SK-N-SH (cell line): ENCODE measurements around the gene ARHGEF3. TPM values are rescaled to one million over a fixed set of nuclear protein-coding genes. Genes with fewer than 3 reads are reported as not detected.

Experiments used
- CTCF ChIA-PET: fragments of 300-600, 350-600 bp; formaldehyde crosslinking; extraction: SDS; loops from one replicate; lab custom pipeline; 2021; lab: Yijun Ruan, JAX
- POLR2A ChIA-PET: fragments of 350-600 bp; sonication (Branson Sonifier 250); formaldehyde crosslinking; extraction: SDS; loops from one replicate; lab custom pipeline; 2020; ENCODE audit warnings: antibody characterized with exemption, inconsistent platforms; lab: Yijun Ruan, JAX
- DNase-seq: peaks from one replicate; pipeline ENCODE4 v3.0.0; 2012
- H2AFZ ChIP-seq: fragments of 200-600 bp; sonication (generic); 2 replicates; pipeline ENCODE4 v1.8.1; 2016; ENCODE audit warnings: antibody characterized with exemption, mild to moderate bottlenecking, low read depth
- H3F3A ChIP-seq: fragments of 200-600 bp; sonication (generic); replicated peaks from 2 replicates; pipeline ENCODE3; 2016; ENCODE audit warnings: antibody characterized with exemption, mild to moderate bottlenecking; ENCODE audit not compliant: insufficient read depth
- H3K27ac ChIP-seq, 2 experiments: fragments of 200-500 bp in 1 of 2; fragments of 200-600 bp in 1 of 2; sonication (Bioruptor generic) in 1 of 2; sonication (generic), shearing (Covaris generic) in 1 of 2; 2 replicates each; pipeline versions ENCODE4 v1.5.1 to v1.6.1; 2014 to 2016; ENCODE audit warnings: low read depth in 2 of 2, inconsistent platforms in 1 of 2, low read length in 1 of 2, mild to moderate bottlenecking in 1 of 2, mixed read lengths in 1 of 2
- H3K27me3 ChIP-seq: fragments of 200-600 bp; sonication (generic), shearing (Covaris generic); 2 replicates; pipeline ENCODE4 v1.6.1; 2016; ENCODE audit warnings: mixed run types; ENCODE audit not compliant: insufficient read depth
- H3K36me3 ChIP-seq, 2 experiments: fragments of 200-500 bp in 1 of 2; fragments of 200-600 bp in 1 of 2; sonication (Bioruptor generic) in 1 of 2; sonication (generic) in 1 of 2; replicated peaks in 1 of 2; 2 replicates each; pipeline versions ENCODE3 to v1.5.1; 2014 to 2016; ENCODE audit warnings: low read length in 1 of 2, mild to moderate bottlenecking in 1 of 2; ENCODE audit not compliant: insufficient read depth in 2 of 2, control insufficient read depth in 1 of 2
- H3K4me1 ChIP-seq, 2 experiments: fragments of 200-500 bp in 1 of 2; fragments of 200-600 bp in 1 of 2; sonication (Bioruptor generic) in 1 of 2; sonication (generic), shearing (Covaris generic) in 1 of 2; 2 replicates each; pipeline versions ENCODE4 v1.5.1 to v1.6.1; 2014 to 2016; ENCODE audit warnings: low read depth in 1 of 2, low read length in 1 of 2, mixed run types in 1 of 2; ENCODE audit not compliant: insufficient read depth in 2 of 2, control insufficient read depth in 1 of 2
- H3K4me2 ChIP-seq: fragments of 200-600 bp; sonication (generic), shearing (Covaris generic); 2 replicates; pipeline ENCODE4 v1.6.1; 2017; ENCODE audit warnings: mixed run types
- H3K4me3 ChIP-seq, 2 experiments: fragments of 200-500 bp in 1 of 2; fragments of 200-600 bp in 1 of 2; sonication (Bioruptor generic) in 1 of 2; sonication (generic), shearing (Covaris generic) in 1 of 2; 2 replicates each; pipeline versions ENCODE4 v1.5.1 to v1.8.1; 2014 to 2016; ENCODE audit warnings: low read depth in 2 of 2, inconsistent platforms in 1 of 2, low read length in 1 of 2, mild to moderate bottlenecking in 1 of 2, mixed read lengths in 1 of 2, moderate library complexity in 1 of 2
- H3K79me2 ChIP-seq: fragments of 200-600 bp; sonication (generic); 2 replicates; pipeline ENCODE4 v1.8.1; 2017; ENCODE audit warnings: mild to moderate bottlenecking; ENCODE audit not compliant: insufficient read depth
- H3K9ac ChIP-seq: fragments of 200-600 bp; sonication (generic); 2 replicates; pipeline ENCODE4 v1.6.1; 2017; ENCODE audit warnings: mixed run types
- H3K9me2 ChIP-seq: fragments of 200-600 bp; sonication (generic); 2 replicates; pipeline ENCODE4 v1.6.1; 2017; ENCODE audit warnings: mixed run types
- H3K9me3 ChIP-seq: fragments of 200-600 bp; sonication (generic); 2 replicates; pipeline ENCODE4 v1.6.1; 2017; ENCODE audit warnings: mixed run types, mild to moderate bottlenecking, moderate library complexity
- H4K20me1 ChIP-seq: fragments of 200-600 bp; sonication (generic); 2 replicates; pipeline ENCODE4 v1.6.1; 2017; ENCODE audit warnings: mild to moderate bottlenecking, mixed run types; ENCODE audit not compliant: insufficient read depth
- CTCF ChIP-seq: fragments of 200-600 bp; sonication (generic); IDR thresholded peaks from 2 replicates; pipeline ENCODE4 v1.6.1; 2017; ENCODE audit warnings: antibody characterized with exemption, mild to moderate bottlenecking, moderate library complexity
- ELF1 ChIP-seq: IDR thresholded peaks from 2 replicates; pipeline ENCODE4 v1.4.0; 2012
- EZH2phosphoT487 ChIP-seq: fragments of 200-600 bp; sonication (generic); IDR thresholded peaks from 2 replicates; pipeline ENCODE4 v1.6.1; 2017; ENCODE audit warnings: low read depth, mixed run types, mild to moderate bottlenecking, antibody characterized with exemption, moderate library complexity, borderline replicate concordance
- FOSL2 ChIP-seq: IDR thresholded peaks from 2 replicates; pipeline ENCODE4 v1.4.0; 2012; ENCODE audit warnings: low read depth, mild to moderate bottlenecking, moderate library complexity, borderline replicate concordance
- FOXJ3 ChIP-seq: sonication (generic); formaldehyde crosslinking; IDR thresholded peaks from 2 replicates; pipeline ENCODE4 v1.5.1; 2020; ENCODE audit warnings: mild to moderate bottlenecking, missing genetic modification reagents
- FOXM1 ChIP-seq: IDR thresholded peaks from 2 replicates; pipeline ENCODE4 v1.4.0; 2012; ENCODE audit warnings: low read depth, mild to moderate bottlenecking
- MAX ChIP-seq: IDR thresholded peaks from 2 replicates; pipeline ENCODE4 v1.4.0; 2012; ENCODE audit warnings: low read depth
- NFIC ChIP-seq: IDR thresholded peaks from 2 replicates; pipeline ENCODE4 v1.4.0; 2012; ENCODE audit warnings: borderline replicate concordance
- POLR2AphosphoS5 ChIP-seq: IDR thresholded peaks from 2 replicates; pipeline ENCODE4 v1.6.1; 2012; ENCODE audit warnings: low read depth, low read length
- RFX5 ChIP-seq: IDR thresholded peaks from 2 replicates; pipeline ENCODE4 v1.6.1; 2012; ENCODE audit warnings: mild to moderate bottlenecking, improper control_type of control experiment, low read length
- RXRA ChIP-seq: IDR thresholded peaks from 2 replicates; pipeline ENCODE4 v1.4.0; 2012; ENCODE audit warnings: low read depth, mild to moderate bottlenecking, borderline replicate concordance
- SMC3 ChIP-seq: IDR thresholded peaks from 2 replicates; pipeline ENCODE4 v1.6.1; 2012; ENCODE audit warnings: low read depth, low read length, improper control_type of control experiment
- TAF1 ChIP-seq: IDR thresholded peaks from 2 replicates; pipeline ENCODE4 v1.6.1; 2012; ENCODE audit warnings: low read depth, mild to moderate bottlenecking, low read length, moderate library complexity, borderline replicate concordance
- USF2 ChIP-seq: fragments of 150-350 bp; IDR thresholded peaks from 2 replicates; pipeline ENCODE4 v1.6.1; 2017; ENCODE audit warnings: antibody characterized with exemption, low read length, low read depth, borderline replicate concordance
- WGBS: methylation state at CpG from one replicate; pipeline ENCODE4 v1.1.6; 2017; ENCODE audit warnings: low lambda C conversion rate; 5-methylcytosine and 5-hydroxymethylcytosine counted together
- polyA plus RNA-seq, 3 experiments: library from polyadenylated mRNA; depleted of rRNA; stranded (reverse); fragments of >200 nt; gene quantifications; 2 replicates each; pipeline ENCODE4 v1.2.3, GENCODE V29; 2012
- TF ChIP-seq, protein P1 (sequence below): fragments of 150-350 bp; IDR thresholded peaks from 2 replicates; pipeline ENCODE4 v1.6.1; 2016; ENCODE audit warnings: mild to moderate bottlenecking, low read depth, low read length
- TF ChIP-seq, protein P2 (sequence below): IDR thresholded peaks from 2 replicates; pipeline ENCODE4 v1.6.1; 2012; ENCODE audit warnings: mild to moderate bottlenecking, low read depth, low read length, moderate library complexity

ARHGEF3 gene
- polyA plus RNA-seq, 1 of the 3 experiments (the other 2 are of a cell fraction), result 5.9 TPM

GRCh38 chr3:56754741-56755417, 46.9 kb downstream of the ARHGEF3 start:
- Histone ChIP-seq H3K36me3 (peaks cover 2 to 7% of the 10 kb centered on the region in 2 experiments), H3K27me3 (no peaks in the 10 kb centered on the region), H3K4me3 (no peak overlapping the region), H3K9ac (no peak overlapping the region), H3F3A (peaks cover 4% of the 10 kb centered on the region), H3K27ac (no peak overlapping the region), H3K4me2 (no peak overlapping the region), H2AFZ (no peak overlapping the region), H3K4me1 (peaks cover 0 to 7% of the 10 kb centered on the region in 2 experiments; a peak in 2 of 4 replicates), H3K9me3 (no peaks in the 10 kb centered on the region), H3K79me2 (no peaks in the 10 kb centered on the region), H4K20me1 (no peaks in the 10 kb centered on the region), H3K9me2 (no peaks in the 10 kb centered on the region)
- no peak for DNase-seq
- TF ChIP-seq NFIC (no peak), ELF1 (no peak), MAX (no peak), TAF1 (no peak), FOSL2 (no peak), FOXM1 (no peak), FOXJ3 (CRISPR knock-in tag) (no peak), SMC3 (no peak), USF2 (no peak), EZH2phosphoT487 (no peak), RFX5 (no peak), RXRA (no peak), CTCF (no peak), POLR2AphosphoS5 (no peak)
- TF ChIP-seq, protein P1, sequence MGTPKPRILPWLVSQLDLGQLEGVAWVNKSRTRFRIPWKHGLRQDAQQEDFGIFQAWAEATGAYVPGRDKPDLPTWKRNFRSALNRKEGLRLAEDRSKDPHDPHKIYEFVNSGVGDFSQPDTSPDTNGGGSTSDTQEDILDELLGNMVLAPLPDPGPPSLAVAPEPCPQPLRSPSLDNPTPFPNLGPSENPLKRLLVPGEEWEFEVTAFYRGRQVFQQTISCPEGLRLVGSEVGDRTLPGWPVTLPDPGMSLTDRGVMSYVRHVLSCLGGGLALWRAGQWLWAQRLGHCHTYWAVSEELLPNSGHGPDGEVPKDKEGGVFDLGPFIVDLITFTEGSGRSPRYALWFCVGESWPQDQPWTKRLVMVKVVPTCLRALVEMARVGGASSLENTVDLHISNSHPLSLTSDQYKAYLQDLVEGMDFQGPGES, result no peak
- TF ChIP-seq, protein P2, sequence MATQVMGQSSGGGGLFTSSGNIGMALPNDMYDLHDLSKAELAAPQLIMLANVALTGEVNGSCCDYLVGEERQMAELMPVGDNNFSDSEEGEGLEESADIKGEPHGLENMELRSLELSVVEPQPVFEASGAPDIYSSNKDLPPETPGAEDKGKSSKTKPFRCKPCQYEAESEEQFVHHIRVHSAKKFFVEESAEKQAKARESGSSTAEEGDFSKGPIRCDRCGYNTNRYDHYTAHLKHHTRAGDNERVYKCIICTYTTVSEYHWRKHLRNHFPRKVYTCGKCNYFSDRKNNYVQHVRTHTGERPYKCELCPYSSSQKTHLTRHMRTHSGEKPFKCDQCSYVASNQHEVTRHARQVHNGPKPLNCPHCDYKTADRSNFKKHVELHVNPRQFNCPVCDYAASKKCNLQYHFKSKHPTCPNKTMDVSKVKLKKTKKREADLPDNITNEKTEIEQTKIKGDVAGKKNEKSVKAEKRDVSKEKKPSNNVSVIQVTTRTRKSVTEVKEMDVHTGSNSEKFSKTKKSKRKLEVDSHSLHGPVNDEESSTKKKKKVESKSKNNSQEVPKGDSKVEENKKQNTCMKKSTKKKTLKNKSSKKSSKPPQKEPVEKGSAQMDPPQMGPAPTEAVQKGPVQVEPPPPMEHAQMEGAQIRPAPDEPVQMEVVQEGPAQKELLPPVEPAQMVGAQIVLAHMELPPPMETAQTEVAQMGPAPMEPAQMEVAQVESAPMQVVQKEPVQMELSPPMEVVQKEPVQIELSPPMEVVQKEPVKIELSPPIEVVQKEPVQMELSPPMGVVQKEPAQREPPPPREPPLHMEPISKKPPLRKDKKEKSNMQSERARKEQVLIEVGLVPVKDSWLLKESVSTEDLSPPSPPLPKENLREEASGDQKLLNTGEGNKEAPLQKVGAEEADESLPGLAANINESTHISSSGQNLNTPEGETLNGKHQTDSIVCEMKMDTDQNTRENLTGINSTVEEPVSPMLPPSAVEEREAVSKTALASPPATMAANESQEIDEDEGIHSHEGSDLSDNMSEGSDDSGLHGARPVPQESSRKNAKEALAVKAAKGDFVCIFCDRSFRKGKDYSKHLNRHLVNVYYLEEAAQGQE, result no peak
- 93% methylated on average over 21 of the region's 21 CpGs for WGBS
- CTCF ChIA-PET, result interaction anchor here (0.6 to 1.4 kb wide), 3 partner anchors 10 to 49 kb away, joined by 3 to 5 read pairs (median 3); partner anchors contain the start of gene ARHGEF3
- POLR2A ChIA-PET, result no interaction called here
